GM23338 (cell line): ENCODE results near the gene FTCDNL1. TPM values are rescaled to one million over a fixed set of nuclear protein-coding genes. Genes with fewer than 3 reads are reported as not detected.

Experiments
- ATAC-seq: fragments of 200-7000 bp; cut with Tn5 transposase; 3 replicates; pipeline ENCODE4 v1.9.1; 2020
- DNase-seq: peaks from one replicate; pipeline ENCODE4 v3.0.0-alpha.2; 2015; ENCODE audit warnings: low spot score
- H2AFZ ChIP-seq: fragments of 200-600 bp; sonication (generic); 2 replicates; pipeline ENCODE4 v1.8.0; 2016; ENCODE audit warnings: antibody characterized with exemption, mild to moderate bottlenecking, moderate library complexity
- H3F3A ChIP-seq: fragments of 200-600 bp; sonication (generic); replicated peaks from 2 replicates; pipeline ENCODE4 v1.8.0; 2017; ENCODE audit warnings: antibody characterized with exemption, mixed run types, low read depth
- H3K27ac ChIP-seq: fragments of 200-600 bp; sonication (generic); 2 replicates; pipeline ENCODE4 v1.6.1; 2016; ENCODE audit warnings: low read depth
- H3K27me3 ChIP-seq: fragments of 200-600 bp; sonication (generic); 2 replicates; pipeline ENCODE4 v1.8.0; 2016; ENCODE audit warnings: mild to moderate bottlenecking, mixed run types, moderate library complexity; ENCODE audit not compliant: insufficient read depth
- H3K36me3 ChIP-seq: fragments of 200-600 bp; sonication (generic); 2 replicates; pipeline ENCODE4 v1.8.0; 2016; ENCODE audit warnings: mild to moderate bottlenecking; ENCODE audit not compliant: insufficient read depth
- H3K4me1 ChIP-seq: fragments of 200-600 bp; sonication (generic); 2 replicates; pipeline ENCODE4 v1.8.0; 2016; ENCODE audit warnings: mild to moderate bottlenecking, moderate library complexity; ENCODE audit not compliant: insufficient read depth
- H3K4me2 ChIP-seq: fragments of 200-600 bp; sonication (generic); 2 replicates; pipeline ENCODE4 v1.7.1; 2017; ENCODE audit warnings: mixed run types
- H3K4me3 ChIP-seq: fragments of 200-600 bp; sonication (generic); 2 replicates; pipeline ENCODE4 v1.6.1; 2016; ENCODE audit warnings: mixed run types
- H3K79me2 ChIP-seq: fragments of 200-600 bp; sonication (generic); replicated peaks from 2 replicates; pipeline ENCODE4 v1.8.0; 2017; ENCODE audit warnings: mild to moderate bottlenecking; ENCODE audit not compliant: insufficient read depth
- H3K9me2 ChIP-seq: fragments of 200-600 bp; sonication (generic); 2 replicates; pipeline ENCODE4 v1.8.0; 2017; ENCODE audit not compliant: insufficient read depth
- H4K20me1 ChIP-seq: fragments of 200-600 bp; sonication (generic); replicated peaks from 2 replicates; pipeline ENCODE4 v1.8.0; 2017; ENCODE audit warnings: mild to moderate bottlenecking; ENCODE audit not compliant: insufficient read depth
- H3K27ac Mint-ChIP-seq: 2 replicates; pipeline ENCODE4 v1.8.0; 2020; ENCODE audit warnings: inconsistent platforms, mild to moderate bottlenecking, moderate library complexity, mixed read lengths
- H3K27me3 Mint-ChIP-seq: 3 replicates; pipeline ENCODE4 v1.8.0; 2022; ENCODE audit warnings: low read depth, mild to moderate bottlenecking, moderate library complexity, mixed read lengths, inconsistent platforms; ENCODE audit not compliant: insufficient read depth, poor library complexity
- H3K36me3 Mint-ChIP-seq: 3 replicates; pipeline ENCODE4 v1.8.0; 2021; ENCODE audit warnings: low read depth, mild to moderate bottlenecking, inconsistent platforms, moderate library complexity, mixed read lengths
- H3K4me1 Mint-ChIP-seq: 3 replicates; pipeline ENCODE4 v1.8.0; 2020; ENCODE audit warnings: mild to moderate bottlenecking, inconsistent platforms, mixed read lengths
- H3K4me3 Mint-ChIP-seq: 3 replicates; pipeline ENCODE4 v1.8.0; 2021; ENCODE audit warnings: moderate library complexity, mild to moderate bottlenecking, inconsistent platforms, mixed read lengths
- H3K9me3 Mint-ChIP-seq: 3 replicates; pipeline ENCODE4 v1.8.0; 2020; ENCODE audit warnings: moderate library complexity, mild to moderate bottlenecking, inconsistent platforms, mixed read lengths
- CREB1 ChIP-seq: fragments of 250-450 bp; sonication (Bioruptor Pico); IDR thresholded peaks from 2 replicates; pipeline ENCODE4 v1.5.0; 2020; ENCODE audit warnings: low read depth, mild to moderate bottlenecking, moderate library complexity
- EZH2 ChIP-seq: fragments of 200-600 bp; sonication (generic); IDR thresholded peaks from one replicate; pipeline ENCODE4 v1.8.0; 2017; ENCODE audit warnings: antibody characterized with exemption, mild to moderate bottlenecking, low read depth; ENCODE audit not compliant: unreplicated experiment
- EZH2phosphoT487 ChIP-seq: fragments of 200-600 bp; sonication (generic); IDR thresholded peaks from one replicate; pipeline ENCODE4 v1.8.1; 2018; ENCODE audit warnings: antibody characterized with exemption; ENCODE audit not compliant: unreplicated experiment
- JUNB ChIP-seq: IDR thresholded peaks from one replicate; pipeline ENCODE4 v1.6.1; 2016; ENCODE audit warnings: antibody characterized with exemption; ENCODE audit not compliant: unreplicated experiment
- NANOG ChIP-seq: IDR thresholded peaks from 2 replicates; pipeline ENCODE4 v1.6.1; 2016; ENCODE audit warnings: antibody characterized with exemption, borderline replicate concordance
- POLR2AphosphoS5 ChIP-seq: IDR thresholded peaks from 2 replicates; pipeline ENCODE4 v1.6.1; 2016; ENCODE audit warnings: antibody characterized with exemption, low read depth
- STAT1 ChIP-seq: IDR thresholded peaks from one replicate; pipeline ENCODE4 v1.6.1; 2016; ENCODE audit warnings: antibody characterized with exemption; ENCODE audit not compliant: unreplicated experiment
- ZNF114 ChIP-seq: fragments of 250-450 bp; sonication (Bioruptor Pico); IDR thresholded peaks from 2 replicates; pipeline ENCODE4 v1.5.0; 2020; ENCODE audit warnings: mild to moderate bottlenecking, moderate library complexity
- ZNF331 ChIP-seq: fragments of 250-450 bp; sonication (Bioruptor Pico); IDR thresholded peaks from 2 replicates; pipeline ENCODE4 v1.5.0; 2020; ENCODE audit warnings: low read depth, mild to moderate bottlenecking, moderate library complexity
- polyA plus RNA-seq: library from polyadenylated mRNA; unstranded; fragments of >200 nt; fragmentation: Nextera tagmentation; extraction: Ambion mirVana; gene quantifications from 2 replicates; pipeline ENCODE4 v1.2.1, GENCODE V29; 2016
- total RNA-seq: library from RNA; depleted of rRNA; stranded (reverse); fragments of >200 nt; shearing (Covaris generic); gene quantifications from 2 replicates; pipeline ENCODE4 v1.2.3, GENCODE V29; 2014
- TF ChIP-seq, protein P1 (sequence below), 2 experiments: fragments of 200-600 bp in 1 of 2; sonication (generic) in 1 of 2; conservative IDR thresholded peaks; 2 replicates each; pipeline versions ENCODE4 v1.5.1 to v1.6.1; 2016 to 2017; ENCODE audit warnings: antibody characterized with exemption in 2 of 2, low read depth in 2 of 2, mild to moderate bottlenecking in 2 of 2, moderate library complexity in 1 of 2
- TF ChIP-seq, protein P2 (sequence below): IDR thresholded peaks from one replicate; pipeline ENCODE4 v1.6.1; 2018; ENCODE audit warnings: antibody characterized with exemption; ENCODE audit not compliant: unreplicated experiment
- TF ChIP-seq, protein P3 (sequence below): IDR thresholded peaks from 2 replicates; pipeline ENCODE4 v1.6.1; 2016; ENCODE audit warnings: antibody characterized with exemption

The FTCDNL1 gene
- total and polyA plus RNA-seq, 2 experiments from 2014 or later: 1.7 to 2.0 TPM

DNA sequence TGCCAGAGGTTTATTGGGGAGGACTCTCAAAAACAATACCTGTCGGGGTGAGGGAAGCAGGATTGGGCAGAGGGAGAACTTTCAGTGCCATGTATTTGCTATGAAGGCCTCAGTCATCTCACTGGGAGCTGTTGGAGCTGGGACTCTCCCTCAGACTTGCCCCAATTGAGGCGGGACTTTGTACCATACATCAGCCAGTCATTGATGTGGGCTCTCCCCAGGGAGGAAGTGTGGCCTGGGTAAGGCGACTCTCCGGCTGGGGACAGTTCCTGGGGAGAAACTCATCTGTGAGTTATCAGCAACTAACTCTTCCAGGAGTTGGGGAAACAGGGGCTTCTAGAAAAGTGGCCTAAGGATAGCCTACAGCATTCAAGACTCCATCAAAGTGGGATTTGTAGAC, 66.5 kb downstream of the FTCDNL1 start:
- Mint-ChIP-seq H3K36me3 (peaks cover 12% of the 10 kb centered on the region), H3K4me3 (no peak overlapping the region), H3K4me1 (peaks cover 10% of the 10 kb centered on the region; the same call in 1 of the 3 replicates), H3K27ac (no peak overlapping the region), H3K27me3 (no peaks in the 10 kb centered on the region), H3K9me3 (peaks cover 23% of the 10 kb centered on the region)
- no peaks in the 10 kb centered on the region for H3K27me3 ChIP-seq
- H3K27ac ChIP-seq: no peak overlapping the region
- H3K9me2 ChIP-seq: peaks cover 8% of the 10 kb centered on the region
- H3K4me2 ChIP-seq: no peak overlapping the region
- no peaks in the 10 kb centered on the region for H3K36me3 ChIP-seq
- TF ChIP-seq ZNF114 (CRISPR knock-in tag) (no peak), ZNF331 (CRISPR knock-in tag) (no peak), JUNB (no peak), NANOG (no peak), STAT1 (no peak), POLR2AphosphoS5 (no peak), CREB1 (CRISPR knock-in tag) (no peak), EZH2phosphoT487 (no peak), EZH2 (no peak)
- TF ChIP-seq, protein P1, sequence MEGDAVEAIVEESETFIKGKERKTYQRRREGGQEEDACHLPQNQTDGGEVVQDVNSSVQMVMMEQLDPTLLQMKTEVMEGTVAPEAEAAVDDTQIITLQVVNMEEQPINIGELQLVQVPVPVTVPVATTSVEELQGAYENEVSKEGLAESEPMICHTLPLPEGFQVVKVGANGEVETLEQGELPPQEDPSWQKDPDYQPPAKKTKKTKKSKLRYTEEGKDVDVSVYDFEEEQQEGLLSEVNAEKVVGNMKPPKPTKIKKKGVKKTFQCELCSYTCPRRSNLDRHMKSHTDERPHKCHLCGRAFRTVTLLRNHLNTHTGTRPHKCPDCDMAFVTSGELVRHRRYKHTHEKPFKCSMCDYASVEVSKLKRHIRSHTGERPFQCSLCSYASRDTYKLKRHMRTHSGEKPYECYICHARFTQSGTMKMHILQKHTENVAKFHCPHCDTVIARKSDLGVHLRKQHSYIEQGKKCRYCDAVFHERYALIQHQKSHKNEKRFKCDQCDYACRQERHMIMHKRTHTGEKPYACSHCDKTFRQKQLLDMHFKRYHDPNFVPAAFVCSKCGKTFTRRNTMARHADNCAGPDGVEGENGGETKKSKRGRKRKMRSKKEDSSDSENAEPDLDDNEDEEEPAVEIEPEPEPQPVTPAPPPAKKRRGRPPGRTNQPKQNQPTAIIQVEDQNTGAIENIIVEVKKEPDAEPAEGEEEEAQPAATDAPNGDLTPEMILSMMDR (conservative IDR thresholded peaks at IDR 0.05; ENCODE audit: low read depth in 2 of 2): no peak
- TF ChIP-seq, protein P2, sequence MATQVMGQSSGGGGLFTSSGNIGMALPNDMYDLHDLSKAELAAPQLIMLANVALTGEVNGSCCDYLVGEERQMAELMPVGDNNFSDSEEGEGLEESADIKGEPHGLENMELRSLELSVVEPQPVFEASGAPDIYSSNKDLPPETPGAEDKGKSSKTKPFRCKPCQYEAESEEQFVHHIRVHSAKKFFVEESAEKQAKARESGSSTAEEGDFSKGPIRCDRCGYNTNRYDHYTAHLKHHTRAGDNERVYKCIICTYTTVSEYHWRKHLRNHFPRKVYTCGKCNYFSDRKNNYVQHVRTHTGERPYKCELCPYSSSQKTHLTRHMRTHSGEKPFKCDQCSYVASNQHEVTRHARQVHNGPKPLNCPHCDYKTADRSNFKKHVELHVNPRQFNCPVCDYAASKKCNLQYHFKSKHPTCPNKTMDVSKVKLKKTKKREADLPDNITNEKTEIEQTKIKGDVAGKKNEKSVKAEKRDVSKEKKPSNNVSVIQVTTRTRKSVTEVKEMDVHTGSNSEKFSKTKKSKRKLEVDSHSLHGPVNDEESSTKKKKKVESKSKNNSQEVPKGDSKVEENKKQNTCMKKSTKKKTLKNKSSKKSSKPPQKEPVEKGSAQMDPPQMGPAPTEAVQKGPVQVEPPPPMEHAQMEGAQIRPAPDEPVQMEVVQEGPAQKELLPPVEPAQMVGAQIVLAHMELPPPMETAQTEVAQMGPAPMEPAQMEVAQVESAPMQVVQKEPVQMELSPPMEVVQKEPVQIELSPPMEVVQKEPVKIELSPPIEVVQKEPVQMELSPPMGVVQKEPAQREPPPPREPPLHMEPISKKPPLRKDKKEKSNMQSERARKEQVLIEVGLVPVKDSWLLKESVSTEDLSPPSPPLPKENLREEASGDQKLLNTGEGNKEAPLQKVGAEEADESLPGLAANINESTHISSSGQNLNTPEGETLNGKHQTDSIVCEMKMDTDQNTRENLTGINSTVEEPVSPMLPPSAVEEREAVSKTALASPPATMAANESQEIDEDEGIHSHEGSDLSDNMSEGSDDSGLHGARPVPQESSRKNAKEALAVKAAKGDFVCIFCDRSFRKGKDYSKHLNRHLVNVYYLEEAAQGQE: no peak
- TF ChIP-seq, protein P3, sequence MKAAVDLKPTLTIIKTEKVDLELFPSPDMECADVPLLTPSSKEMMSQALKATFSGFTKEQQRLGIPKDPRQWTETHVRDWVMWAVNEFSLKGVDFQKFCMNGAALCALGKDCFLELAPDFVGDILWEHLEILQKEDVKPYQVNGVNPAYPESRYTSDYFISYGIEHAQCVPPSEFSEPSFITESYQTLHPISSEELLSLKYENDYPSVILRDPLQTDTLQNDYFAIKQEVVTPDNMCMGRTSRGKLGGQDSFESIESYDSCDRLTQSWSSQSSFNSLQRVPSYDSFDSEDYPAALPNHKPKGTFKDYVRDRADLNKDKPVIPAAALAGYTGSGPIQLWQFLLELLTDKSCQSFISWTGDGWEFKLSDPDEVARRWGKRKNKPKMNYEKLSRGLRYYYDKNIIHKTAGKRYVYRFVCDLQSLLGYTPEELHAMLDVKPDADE: no peak
- H3K4me3 ChIP-seq: no peak overlapping the region
- H3K79me2 ChIP-seq: no peaks in the 10 kb centered on the region
- peak overlapping the region; percentile 43; the same call in 1 of the 2 replicates for H2AFZ ChIP-seq
- DNase-seq (no peak), ATAC-seq (no peak)
- no peaks in the 10 kb centered on the region for H3F3A ChIP-seq
- 0 out of 2 replicates have a peak, but pooled peaks cover 6% of the 10 kb centered on the region for H3K4me1 ChIP-seq
- H4K20me1 ChIP-seq: no peaks in the 10 kb centered on the region
